ENCODE data around the gene SCRT2. TPM values are rescaled to one million over a fixed set of nuclear protein-coding genes. Genes with fewer than 3 reads are reported as not detected.

The SCRT2 gene
- polyA plus RNA-seq, 1 of the 3 experiments (the other 2 are of a cell fraction), result not detected

- 42% methylated on average over 5 of the region's 6 CpGs for WGBS (ENCODE audit: low lambda C conversion rate)
- no peak for TF ChIP-seq MAX (IDR thresholded peaks at IDR 0.05; ENCODE audit: low read depth)
- no peak for TF ChIP-seq USF1 (IDR thresholded peaks at IDR 0.05; ENCODE audit: borderline replicate concordance, low read depth)
- H3K27ac ChIP-seq (ENCODE audit: low read depth in 2 of 2, low read length in 1 of 2), result no peak overlapping the region
- DNase-seq, result no peak
- CTCF ChIA-PET, result interaction anchor here (2.5 kb wide), 1 partner anchor 22 kb away, joined by 11 read pairs; no protein-coding TSS in a partner anchor
- H3K9ac ChIP-seq, result no peak overlapping the region
- no peaks in the 10 kb centered on the region for H3F3A ChIP-seq (replicated peaks; ENCODE audit: insufficient read depth)
- no peak overlapping the region for H3K4me3 ChIP-seq (ENCODE audit: low read depth in 2 of 2, low read length in 1 of 2)
- POLR2A ChIA-PET, result interaction anchor here (1.4 kb wide), 1 partner anchor 15 kb away, joined by 3 read pairs; no protein-coding TSS in a partner anchor
- H4K20me1 ChIP-seq (ENCODE audit: insufficient read depth), result no peaks in the 10 kb centered on the region
- H3K36me3 ChIP-seq (replicated peaks in 1 of 2; ENCODE audit: control insufficient read depth in 1 of 2, insufficient read depth in 2 of 2, low read length in 1 of 2), result no peaks in the 10 kb centered on the region
- H2AFZ ChIP-seq (ENCODE audit: low read depth), result no peak overlapping the region
- no peaks in the 10 kb centered on the region; the same call in 1 of the 2 replicates for H3K27me3 ChIP-seq (ENCODE audit: insufficient read depth)
- no peaks in the 10 kb centered on the region for H3K9me3 ChIP-seq
- no peaks in the 10 kb centered on the region; a peak in 1 of 4 replicates for H3K4me1 ChIP-seq (ENCODE audit: control insufficient read depth in 1 of 2, insufficient read depth in 2 of 2, low read depth in 1 of 2, low read length in 1 of 2)
- H3K9me2 ChIP-seq, result no peaks in the 10 kb centered on the region
- H3K79me2 ChIP-seq (ENCODE audit: insufficient read depth), result no peaks in the 10 kb centered on the region
- no peak overlapping the region for H3K4me2 ChIP-seq
These were observed 13.7 kb upstream of the SCRT2 start for GRCh38 chr20:689348-689747.

DNA sequence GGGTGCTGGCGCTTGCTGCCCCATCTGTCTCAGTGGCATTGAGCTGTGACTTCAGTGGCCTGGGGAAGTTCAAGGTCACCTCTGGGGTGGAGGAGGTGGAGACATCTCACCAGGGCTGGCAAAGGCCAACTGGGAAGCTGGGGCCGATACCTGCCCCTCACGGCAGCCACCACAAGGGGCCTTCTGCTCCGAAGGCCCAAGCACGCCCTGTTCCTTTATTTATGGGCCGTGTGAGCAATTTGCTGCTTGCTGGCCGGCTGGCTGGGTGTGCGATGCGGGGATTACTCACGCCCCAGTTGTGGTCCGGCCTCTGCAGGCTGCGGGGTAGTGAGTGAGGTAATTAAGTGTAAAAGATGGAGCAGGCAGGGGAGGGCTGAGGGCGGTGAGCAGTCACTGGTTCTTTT lies 13.2 kb upstream of the SCRT2 start:
- no peak overlapping the region for H3K4me2 ChIP-seq
- ChIA-PET POLR2A (no interaction called here), CTCF (interaction anchor here (2.5 kb wide), 1 partner anchor 22 kb away, joined by 11 read pairs; no protein-coding TSS in a partner anchor)
- no peaks in the 10 kb centered on the region; the same call in 1 of the 2 replicates for H3K27me3 ChIP-seq (ENCODE audit: insufficient read depth)
- H3K9ac ChIP-seq, result no peak overlapping the region
- H4K20me1 ChIP-seq (ENCODE audit: insufficient read depth), result no peaks in the 10 kb centered on the region
- H3K9me3 ChIP-seq, result no peaks in the 10 kb centered on the region
- H3K79me2 ChIP-seq (ENCODE audit: insufficient read depth), result no peaks in the 10 kb centered on the region
- no peak overlapping the region for H3K4me3 ChIP-seq (ENCODE audit: low read depth in 2 of 2, low read length in 1 of 2)
- H3F3A ChIP-seq (replicated peaks; ENCODE audit: insufficient read depth), result no peaks in the 10 kb centered on the region
- H3K27ac ChIP-seq (ENCODE audit: low read depth in 2 of 2, low read length in 1 of 2), result no peak overlapping the region
- H2AFZ ChIP-seq (ENCODE audit: low read depth), result no peak overlapping the region
- TF ChIP-seq REST (IDR thresholded peaks at IDR 0.05; ENCODE audit: low read depth, low read length), result no peak
- no peak for TF ChIP-seq TEAD4 (IDR thresholded peaks at IDR 0.05; ENCODE audit: borderline replicate concordance, insufficient read depth)
- TF ChIP-seq IRF3 (IDR thresholded peaks at IDR 0.05; ENCODE audit: low read depth, low read length), result no peak
- no peak for TF ChIP-seq RXRA (IDR thresholded peaks at IDR 0.05; ENCODE audit: borderline replicate concordance, low read depth)
- TF ChIP-seq EP300 (IDR thresholded peaks at IDR 0.05; ENCODE audit: borderline replicate concordance in 1 of 2, low read depth in 1 of 2, low read length in 1 of 2), result no peak
- no peak for TF ChIP-seq YY1 (IDR thresholded peaks at IDR 0.05; ENCODE audit: low read depth)
- no peak for TF ChIP-seq POLR2AphosphoS5 (IDR thresholded peaks at IDR 0.05; ENCODE audit: low read depth, low read length)
- TF ChIP-seq MAX (IDR thresholded peaks at IDR 0.05; ENCODE audit: low read depth), result no peak
- no peak for TF ChIP-seq NRF1 (IDR thresholded peaks at IDR 0.05; ENCODE audit: low read depth, low read length)
- no peak for TF ChIP-seq TAF1 (IDR thresholded peaks at IDR 0.05; ENCODE audit: borderline replicate concordance, low read depth, low read length)
- no peaks in the 10 kb centered on the region for H3K9me2 ChIP-seq
- WGBS (ENCODE audit: low lambda C conversion rate), result 41% methylated on average over 13 of the region's 13 CpGs
- no peaks in the 10 kb centered on the region for H3K36me3 ChIP-seq (replicated peaks in 1 of 2; ENCODE audit: control insufficient read depth in 1 of 2, insufficient read depth in 2 of 2, low read length in 1 of 2)
- no peaks in the 10 kb centered on the region; a peak in 1 of 4 replicates for H3K4me1 ChIP-seq (ENCODE audit: control insufficient read depth in 1 of 2, insufficient read depth in 2 of 2, low read depth in 1 of 2, low read length in 1 of 2)
- peak; percentile 54 for DNase-seq

Data from SK-N-SH (cell line).